Lower leg skin (tissue), 3 donors: ENCODE results near the gene MSRB3.

ENCODE experiments used
- POLR2A ChIP-seq, 2 donors: fragments of 450-650 bp; IDR thresholded peaks; one replicate each; pipeline ENCODE4 v1.6.1; 2016 to 2017; ENCODE audit warnings: antibody characterized with exemption in 2 of 2, mild to moderate bottlenecking in 1 of 2, moderate library complexity in 1 of 2
- TF ChIP-seq, protein P1 (sequence below), 3 donors: fragments of 450-650 bp; IDR thresholded peaks; one replicate each; pipeline ENCODE4 v1.5.1; 2016; ENCODE audit warnings: antibody characterized with exemption in 3 of 3, mild to moderate bottlenecking in 3 of 3, moderate library complexity in 2 of 3

DNA sequence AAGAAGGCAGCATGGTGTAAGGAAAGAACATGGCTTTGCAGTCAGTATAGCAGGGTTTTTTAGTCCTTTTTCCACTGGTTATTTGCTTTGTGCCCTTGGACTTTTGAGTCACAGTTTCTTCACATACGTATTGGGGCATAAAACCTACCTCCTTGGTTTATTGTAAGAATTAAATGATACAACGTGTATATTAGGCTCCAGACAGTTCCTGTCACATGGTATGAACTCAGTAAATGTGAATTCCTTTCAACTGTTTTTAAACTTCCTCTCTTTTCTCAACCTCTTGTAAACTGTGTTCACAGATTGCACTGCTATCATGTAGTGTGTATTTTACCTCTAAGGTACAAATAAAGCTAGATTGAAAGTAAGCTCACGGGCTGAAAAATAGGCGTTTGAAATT is 29.5 kb downstream of the MSRB3 start:
- TF ChIP-seq, protein P1, sequence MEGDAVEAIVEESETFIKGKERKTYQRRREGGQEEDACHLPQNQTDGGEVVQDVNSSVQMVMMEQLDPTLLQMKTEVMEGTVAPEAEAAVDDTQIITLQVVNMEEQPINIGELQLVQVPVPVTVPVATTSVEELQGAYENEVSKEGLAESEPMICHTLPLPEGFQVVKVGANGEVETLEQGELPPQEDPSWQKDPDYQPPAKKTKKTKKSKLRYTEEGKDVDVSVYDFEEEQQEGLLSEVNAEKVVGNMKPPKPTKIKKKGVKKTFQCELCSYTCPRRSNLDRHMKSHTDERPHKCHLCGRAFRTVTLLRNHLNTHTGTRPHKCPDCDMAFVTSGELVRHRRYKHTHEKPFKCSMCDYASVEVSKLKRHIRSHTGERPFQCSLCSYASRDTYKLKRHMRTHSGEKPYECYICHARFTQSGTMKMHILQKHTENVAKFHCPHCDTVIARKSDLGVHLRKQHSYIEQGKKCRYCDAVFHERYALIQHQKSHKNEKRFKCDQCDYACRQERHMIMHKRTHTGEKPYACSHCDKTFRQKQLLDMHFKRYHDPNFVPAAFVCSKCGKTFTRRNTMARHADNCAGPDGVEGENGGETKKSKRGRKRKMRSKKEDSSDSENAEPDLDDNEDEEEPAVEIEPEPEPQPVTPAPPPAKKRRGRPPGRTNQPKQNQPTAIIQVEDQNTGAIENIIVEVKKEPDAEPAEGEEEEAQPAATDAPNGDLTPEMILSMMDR (IDR thresholded peaks at IDR 0.05): no peak
- TF ChIP-seq POLR2A (IDR thresholded peaks at IDR 0.05): no peak
